Fibroblast of skin of abdomen (primary cell): ENCODE results near the gene REV3L.
"Not testable (repeated sequence)": the region's sequence is repeated elsewhere in the genome, so short reads cannot be mapped to it uniquely, and the experiment has no call there.

Source experiments
- DNase-seq: peaks from one replicate; pipeline ENCODE4 v3.0.0-alpha.2; 2013

The REV3L gene

GRCh38 chr6:111300938-111301800 is 181.8 kb downstream of the REV3L start:
- DNase-seq = not testable (repeated sequence)

- no peak for DNase-seq
These were observed 185.2 kb downstream of the REV3L start for GRCh38 chr6:111297776-111298175.

- no peak for DNase-seq
These were observed 188.5 kb downstream of the REV3L start for GRCh38 chr6:111294374-111294967.

GRCh38 chr6:111291336-111292259 is 191.4 kb downstream of the REV3L start:
- peak; percentile 17 for DNase-seq

- DNase-seq = not testable (repeated sequence)
These were observed 192.2 kb downstream of the REV3L start for GRCh38 chr6:111290689-111291335.

GRCh38 chr6:111284356-111284755 is 198.7 kb downstream of the REV3L start:
- not testable (repeated sequence) for DNase-seq

GRCh38 chr6:111283707-111284106 is 199.3 kb downstream of the REV3L start:
- DNase-seq = no peak

- no peak for DNase-seq
These were observed 200.5 kb downstream of the REV3L start for GRCh38 chr6:111282515-111282914.

- peak; percentile 38 for DNase-seq
These were observed 202.5 kb downstream of the REV3L start for GRCh38 chr6:111280445-111280955.

GRCh38 chr6:111278731-111279130 is 204.3 kb downstream of the REV3L start:
- DNase-seq = no peak

GRCh38 chr6:111277819-111278218 is 205.2 kb downstream of the REV3L start:
- no peak for DNase-seq

- no peak for DNase-seq
These were observed 206.3 kb downstream of the REV3L start for GRCh38 chr6:111276736-111277135.

- DNase-seq = no peak
These were observed 206.7 kb downstream of the REV3L start for GRCh38 chr6:111276335-111276734.

- DNase-seq = no peak
These were observed 208.3 kb downstream of the REV3L start for GRCh38 chr6:111274593-111275217.

- no peak for DNase-seq
These were observed 212.9 kb downstream of the REV3L start for GRCh38 chr6:111270121-111270520.

GRCh38 chr6:111269401-111269970 is 213.5 kb downstream of the REV3L start:
- DNase-seq = no peak

GRCh38 chr6:111267764-111268333 is 215.2 kb downstream of the REV3L start:
- no peak for DNase-seq

- DNase-seq = no peak
These were observed 216.7 kb downstream of the REV3L start for GRCh38 chr6:111266276-111266675.

GRCh38 chr6:111265842-111266241 is 217.2 kb downstream of the REV3L start:
- peak; percentile 14 for DNase-seq

GRCh38 chr6:111263837-111264236 is 219.2 kb downstream of the REV3L start:
- DNase-seq = peak; percentile 67
